HG03439 (cell line): ENCODE data around the gene PANK2.
"Not testable (repeated sequence)": the region's sequence is repeated elsewhere in the genome, so short reads cannot be mapped to it uniquely, and the experiment has no call there.

Experiments
- ATAC-seq: cut with Tn5 transposase; IDR thresholded peaks from one replicate; pipeline ENCODE4 v1.9.1; 2021; ENCODE audit warnings: mild to moderate bottlenecking, moderate library complexity; ENCODE audit not compliant: unreplicated experiment

The PANK2 gene

DNA sequence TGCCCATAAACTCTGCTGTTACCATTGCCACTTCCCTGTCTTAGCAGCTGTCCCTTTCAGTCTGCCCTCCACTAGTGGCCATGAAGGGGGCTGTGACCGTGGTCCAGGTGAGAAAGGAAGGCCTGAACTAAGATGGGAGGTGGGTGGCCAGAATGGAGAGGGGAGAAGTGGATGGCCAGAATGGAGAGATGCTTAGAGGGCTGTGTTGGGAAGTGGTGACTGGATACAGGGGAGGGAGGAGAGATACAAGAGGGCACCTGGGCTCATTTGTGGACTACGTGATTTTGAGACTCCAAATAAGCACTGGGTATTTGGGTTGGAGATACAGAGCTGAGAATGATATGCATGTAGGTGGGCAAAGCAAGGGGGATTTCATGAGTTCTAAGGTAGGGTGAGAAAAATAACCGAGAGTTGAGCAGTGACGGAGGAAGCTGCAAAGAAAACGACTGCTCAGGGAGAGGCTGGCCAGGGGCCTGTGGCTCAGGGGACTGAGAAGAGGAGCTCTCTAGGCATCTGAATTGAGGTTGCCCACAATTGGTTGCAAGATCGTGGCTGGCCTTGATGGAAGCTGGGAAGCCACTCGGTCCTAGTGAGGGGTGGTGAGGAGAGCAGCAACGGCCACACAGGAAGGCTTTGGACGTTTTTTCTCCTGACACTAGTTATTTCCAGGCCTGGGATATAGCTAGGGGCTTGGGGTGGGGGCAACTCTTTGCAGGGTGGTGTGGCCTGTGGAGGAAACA is 36.9 kb downstream of the PANK2 start:
- ATAC-seq = no peak

DNA sequence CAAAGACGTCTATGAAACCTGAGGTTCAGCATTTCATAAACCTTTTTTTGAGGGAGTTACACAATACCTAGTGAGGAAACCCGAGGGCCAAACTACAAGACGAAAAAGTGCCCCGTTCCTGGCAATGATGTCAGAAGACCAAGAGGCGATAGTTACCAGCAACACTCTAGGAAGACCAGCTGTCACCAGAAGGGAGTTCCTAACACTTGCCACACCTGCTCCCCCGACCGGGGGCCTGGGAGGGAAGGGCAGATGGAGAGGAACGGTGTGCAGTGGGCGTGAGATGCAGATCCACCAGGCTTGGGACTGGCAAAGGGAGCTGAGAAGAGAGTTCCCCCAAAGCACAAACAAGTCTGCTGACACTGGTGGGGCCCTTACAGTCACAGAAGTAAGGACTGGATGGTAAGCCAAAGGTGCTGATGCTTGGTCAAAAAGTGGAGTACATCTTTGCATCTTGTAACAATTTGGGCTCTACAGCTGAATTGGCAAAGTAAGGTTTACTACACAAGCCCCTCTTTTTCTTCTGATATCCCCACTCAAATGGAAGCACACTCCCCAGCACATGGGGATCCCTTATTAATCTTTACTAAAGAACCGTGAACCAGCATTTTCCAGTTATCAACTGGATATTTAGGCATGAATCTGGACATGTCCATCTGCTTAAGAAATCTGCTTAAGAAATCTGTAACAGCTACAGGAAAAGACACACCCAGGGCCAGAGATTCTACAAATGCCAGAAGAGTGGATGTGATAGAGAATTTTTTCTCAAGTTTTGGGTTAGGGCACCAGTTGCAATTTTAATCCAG is 38.5 kb downstream of the PANK2 start:
- no peak for ATAC-seq

DNA sequence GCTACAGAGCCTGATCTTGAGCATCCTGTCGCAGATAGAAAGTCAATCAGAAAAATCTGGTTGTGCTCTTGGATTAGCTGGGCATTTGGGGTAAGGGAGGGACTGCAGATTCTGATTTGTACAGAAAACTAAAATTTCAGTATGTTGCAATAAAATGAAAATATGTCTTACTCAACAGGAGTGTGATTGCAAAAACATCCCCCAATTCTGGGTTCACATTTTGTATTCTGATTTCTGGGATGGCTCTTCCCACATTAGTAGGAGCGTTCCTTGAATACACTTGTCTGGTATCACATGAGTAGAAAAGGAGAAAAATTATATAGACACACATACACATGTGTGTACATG is 40.5 kb downstream of the PANK2 start:
- ATAC-seq = no peak

DNA sequence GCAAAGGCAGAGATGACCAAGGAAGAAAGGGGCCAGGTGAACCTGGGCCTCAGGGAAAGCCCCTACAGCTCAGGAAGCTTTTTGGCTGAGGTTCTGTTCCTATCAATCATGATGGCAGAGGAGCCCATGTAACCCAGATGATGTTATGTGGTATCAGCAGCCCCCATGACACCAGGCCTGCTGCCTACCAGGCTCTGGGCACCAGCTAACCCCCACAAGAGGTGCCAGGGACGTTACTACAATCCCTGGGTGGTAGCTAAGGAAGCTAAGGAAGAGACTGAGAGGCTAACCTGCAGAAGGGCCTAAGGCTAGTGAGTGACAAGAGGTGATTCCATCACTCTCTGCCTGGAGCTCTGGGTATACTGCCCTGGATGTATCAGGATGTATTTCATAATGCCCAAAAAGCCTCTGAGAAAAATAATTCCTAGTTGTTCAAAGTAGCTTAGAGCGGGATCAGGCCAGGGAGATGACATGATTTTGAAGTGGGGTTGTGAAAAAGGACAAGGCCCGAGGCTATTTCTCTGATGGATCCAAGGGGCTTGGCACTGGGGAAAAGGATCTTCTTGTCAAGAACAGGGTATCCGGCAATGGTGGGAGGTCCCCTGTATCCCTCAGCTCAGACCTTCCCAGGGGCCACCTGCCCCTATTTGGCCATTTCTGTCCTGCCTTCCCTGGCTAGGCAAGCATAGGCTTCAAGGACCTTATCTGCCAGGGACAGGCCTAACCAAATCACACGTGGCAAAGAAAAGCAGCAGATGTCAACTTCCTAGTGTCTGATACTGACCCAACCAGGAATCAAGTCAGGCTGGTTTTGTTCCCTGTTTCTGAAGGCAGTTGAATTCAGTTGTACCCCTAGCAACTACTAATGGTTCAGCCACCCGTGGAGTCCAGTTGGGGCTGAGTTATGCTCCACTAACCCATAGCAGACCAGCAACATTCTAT is 41.3 kb downstream of the PANK2 start:
- ATAC-seq = no peak

DNA sequence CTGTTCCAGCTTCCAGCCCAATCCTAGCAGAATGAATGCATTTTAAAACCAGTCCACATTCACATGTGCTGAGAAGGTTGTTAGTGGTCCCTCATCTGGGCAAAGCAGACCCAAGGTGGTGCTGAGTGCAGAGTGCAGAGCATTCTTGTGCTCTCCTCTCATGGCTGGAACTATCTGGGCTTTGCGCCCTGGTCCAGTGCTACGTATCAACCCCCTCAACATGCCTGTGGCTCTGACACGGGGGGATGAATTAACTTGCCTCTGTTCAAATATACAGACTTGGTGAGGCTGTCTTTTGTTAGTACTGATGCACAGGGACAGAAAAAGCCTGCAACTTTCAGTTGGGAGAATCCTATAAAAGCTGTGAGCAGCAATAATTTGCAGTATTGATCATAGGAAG is 42.5 kb downstream of the PANK2 start:
- ATAC-seq = no peak

DNA sequence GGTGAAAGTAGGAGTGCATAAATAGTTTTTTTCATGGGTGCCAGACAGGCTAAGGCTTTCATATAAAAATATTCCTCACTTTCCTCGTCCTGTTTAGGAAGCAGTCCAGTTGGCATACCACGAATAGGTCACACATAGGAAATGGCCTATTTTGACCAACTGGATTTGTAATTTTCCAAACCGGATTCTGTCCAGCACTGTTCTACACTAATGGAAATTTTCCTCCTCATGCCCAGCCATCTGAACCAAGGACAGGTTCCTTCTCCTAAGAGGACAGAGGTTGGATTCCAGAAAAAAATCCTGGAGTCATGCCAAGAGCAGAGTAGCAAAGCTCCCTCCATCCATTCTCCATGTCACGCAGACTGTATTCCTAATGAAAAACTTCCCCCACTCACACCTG is 43.1 kb downstream of the PANK2 start:
- no peak for ATAC-seq

DNA sequence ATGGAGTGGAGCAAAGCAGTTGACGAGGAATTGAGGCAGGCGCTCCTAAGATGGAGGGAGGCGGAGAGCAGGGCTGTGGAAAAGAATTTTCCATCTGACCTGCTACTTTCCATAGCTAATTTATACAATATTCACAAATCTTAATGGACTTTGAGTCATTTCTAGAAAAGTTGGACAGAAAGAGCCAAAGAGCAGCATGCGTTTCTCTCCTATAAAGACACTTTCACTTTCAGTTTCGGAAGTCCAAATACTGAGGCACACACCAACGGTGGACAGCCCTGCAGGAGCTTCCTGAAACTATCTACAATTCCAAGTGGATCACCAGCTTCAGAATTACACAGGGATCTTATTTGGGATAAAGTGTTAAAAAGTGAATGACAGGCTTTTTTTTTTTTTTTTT is 43.5 kb downstream of the PANK2 start:
- ATAC-seq = no peak

DNA sequence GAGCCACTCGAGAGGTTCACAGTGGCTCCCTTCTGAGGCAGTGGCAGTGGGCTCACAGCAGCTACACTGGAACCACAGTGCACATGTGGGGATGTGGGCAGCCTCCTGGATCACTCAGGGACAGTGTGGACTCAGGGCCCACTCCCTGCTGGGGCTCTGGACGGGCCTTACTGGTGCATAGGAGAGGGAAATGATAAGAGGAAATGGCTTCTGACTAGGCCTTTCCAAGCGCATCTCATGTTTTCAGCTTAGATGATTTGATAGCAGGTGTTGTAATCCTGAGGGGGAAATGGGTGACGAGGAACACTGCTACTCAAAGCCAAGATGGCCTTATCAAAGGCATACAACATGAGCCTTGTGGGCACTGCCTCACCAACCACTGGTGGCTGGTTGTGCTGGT is 44.0 kb downstream of the PANK2 start:
- no peak for ATAC-seq

DNA sequence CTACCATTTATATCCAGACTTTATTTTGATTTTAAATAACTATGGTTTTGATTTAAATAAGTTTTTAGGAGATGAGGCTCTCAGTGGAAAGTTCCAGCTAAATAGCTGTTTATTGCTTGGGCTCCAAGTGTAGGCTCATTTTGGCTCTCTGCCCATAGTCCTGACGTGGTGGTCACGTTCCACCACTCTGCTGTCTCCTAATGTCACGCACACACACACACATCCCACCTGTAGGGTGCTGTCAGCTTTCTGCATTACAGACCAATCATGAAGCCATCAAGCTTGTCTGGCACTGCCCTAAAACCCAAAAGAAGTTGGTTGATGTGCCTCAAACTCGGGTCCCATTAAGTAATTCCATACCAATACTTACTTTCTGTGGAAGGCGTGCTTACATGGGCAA is 45.4 kb downstream of the PANK2 start:
- ATAC-seq = no peak

DNA sequence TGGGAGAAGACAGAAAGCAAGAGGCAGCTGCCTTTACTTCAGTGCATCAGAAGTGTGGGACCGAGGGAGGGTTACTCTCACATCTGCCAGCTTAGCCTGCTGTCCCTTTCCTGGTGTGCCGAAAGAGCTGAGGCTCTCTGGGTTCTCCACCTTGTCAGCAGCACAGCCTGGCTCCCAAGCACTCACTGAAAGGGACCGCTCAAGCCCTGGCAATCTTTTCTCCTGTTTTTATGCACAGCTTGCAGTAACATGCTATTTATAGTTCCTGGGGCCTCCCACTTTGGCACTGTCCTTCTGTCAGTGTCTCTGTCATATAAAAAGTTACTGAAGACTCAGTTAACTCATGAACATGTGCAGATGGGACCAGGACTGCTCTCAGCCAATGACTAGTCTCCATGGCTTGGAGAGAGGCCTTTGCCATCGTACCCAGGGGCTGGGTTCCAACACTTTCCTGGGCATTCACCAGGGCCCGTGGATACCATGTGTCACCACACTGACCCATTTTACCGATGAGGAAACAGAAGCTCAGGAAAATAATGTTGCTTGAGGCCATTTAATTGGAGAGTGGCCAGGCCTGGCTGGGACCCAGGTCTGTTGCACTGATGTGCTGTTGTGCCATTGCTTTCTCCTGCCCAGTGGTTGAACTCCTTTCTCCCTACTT is 46.2 kb downstream of the PANK2 start:
- ATAC-seq = no peak

DNA sequence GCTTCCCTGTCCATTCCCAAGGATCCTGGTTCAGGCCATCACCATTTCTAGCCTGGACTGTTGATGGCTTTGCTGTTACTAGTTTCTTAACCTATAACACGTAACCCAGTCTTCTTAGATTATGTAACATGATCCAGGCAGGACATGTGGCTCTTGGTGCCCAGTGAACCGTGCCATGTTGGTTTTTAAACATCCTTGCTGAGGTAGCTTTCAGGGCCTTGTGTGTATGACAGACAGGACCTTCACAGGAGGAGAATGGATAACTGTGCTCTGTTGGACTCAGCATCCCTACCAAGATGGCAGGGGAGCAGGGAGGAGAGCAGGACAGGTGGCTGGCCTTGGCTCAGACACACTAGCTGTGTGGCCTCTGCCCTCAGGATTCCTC is 46.8 kb downstream of the PANK2 start:
- ATAC-seq = no peak

DNA sequence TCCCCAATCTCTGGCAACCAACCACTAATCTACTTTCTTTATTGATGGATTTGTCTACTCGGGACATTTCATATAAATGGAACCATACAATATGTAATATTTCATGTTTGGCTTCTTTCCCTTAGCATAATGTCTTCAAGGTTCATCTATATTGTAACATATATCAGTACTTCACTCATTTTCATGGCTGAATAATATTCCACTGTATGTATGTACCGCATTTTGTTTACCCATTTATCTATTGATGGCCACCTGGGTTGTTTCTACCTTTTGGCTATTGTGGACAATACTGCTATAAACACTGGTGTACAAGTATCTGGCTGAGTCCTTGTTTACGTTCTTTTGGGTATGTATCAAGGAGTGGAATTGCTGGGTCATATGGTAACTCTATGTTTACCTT is 48.4 kb downstream of the PANK2 start:
- no peak for ATAC-seq

DNA sequence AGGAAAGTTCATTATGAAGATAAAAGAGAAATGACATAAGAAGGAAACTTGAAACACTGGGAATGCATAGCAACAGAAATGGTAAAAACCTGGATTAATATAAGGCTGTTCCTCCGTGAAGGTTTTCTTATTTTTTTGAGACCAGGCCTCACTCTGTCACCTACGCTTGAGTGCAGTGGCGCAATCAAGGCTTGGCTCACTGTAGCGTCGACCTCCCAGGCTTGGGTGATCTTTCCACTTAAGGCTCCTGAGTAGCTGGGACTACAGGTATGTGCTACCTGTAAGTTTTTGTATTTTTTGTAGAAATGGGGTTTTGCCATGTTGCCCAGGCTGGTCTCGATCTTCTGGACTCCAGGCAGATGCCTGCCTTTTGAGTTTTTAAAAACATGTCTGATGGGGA is 51.7 kb downstream of the PANK2 start:
- no peak for ATAC-seq

DNA sequence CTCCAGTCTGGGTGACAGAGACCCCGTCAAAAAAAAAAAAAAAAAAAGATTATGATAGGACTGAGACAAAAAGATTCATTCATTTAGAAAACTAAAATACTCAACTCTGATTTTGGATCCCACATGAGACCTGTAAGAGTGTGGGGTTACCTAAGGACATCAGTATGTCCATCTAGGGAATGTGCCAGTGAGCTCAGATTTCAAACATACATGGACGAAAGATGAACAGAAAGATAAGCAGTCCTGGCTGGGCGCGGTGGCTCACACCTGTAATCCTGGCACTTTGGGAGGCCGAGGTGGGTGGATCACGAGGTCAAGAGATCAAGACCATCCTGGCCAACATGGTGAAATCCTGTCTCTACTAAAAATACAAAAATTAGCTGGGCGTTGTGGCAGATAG is 57.5 kb downstream of the PANK2 start:
- not testable (repeated sequence) for ATAC-seq

DNA sequence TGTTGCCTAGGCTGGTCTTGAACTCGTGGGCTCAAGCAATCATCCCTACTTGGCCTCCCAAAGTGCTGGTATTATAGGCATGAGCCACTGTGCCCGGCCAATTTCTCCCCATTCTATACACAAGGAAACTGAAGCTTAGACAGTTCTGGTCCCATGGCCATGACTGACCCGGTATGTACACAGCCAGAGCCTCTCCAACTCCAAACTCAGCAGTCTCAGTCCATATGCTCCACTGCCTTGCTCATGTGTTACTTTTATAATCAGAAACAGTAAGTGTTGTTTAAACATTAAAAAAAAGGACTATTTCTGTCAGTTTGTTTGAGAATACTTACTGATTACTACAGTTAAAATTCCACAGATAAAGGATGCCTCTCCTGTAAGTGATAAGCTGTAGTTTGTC is 75.5 kb downstream of the PANK2 start:
- no peak for ATAC-seq

DNA sequence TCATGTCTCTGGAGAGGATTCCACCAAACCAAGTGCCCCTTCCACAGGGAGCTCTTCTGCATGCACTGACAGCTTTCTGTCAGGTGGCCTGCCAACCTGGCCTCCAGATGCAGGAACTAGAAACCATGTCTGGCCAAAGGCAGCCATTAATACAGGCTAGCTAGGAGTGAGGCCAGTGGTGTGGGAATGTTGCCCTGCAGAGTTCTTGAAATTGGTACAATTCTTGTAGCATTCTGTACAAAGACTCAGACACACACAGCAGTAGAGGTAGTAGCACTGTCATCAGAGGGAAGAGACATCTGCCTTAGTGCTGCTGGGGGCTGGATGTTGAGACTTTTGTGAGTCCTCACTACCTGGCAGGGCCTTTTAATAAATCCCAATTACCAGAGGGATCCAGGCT is 77.4 kb downstream of the PANK2 start:
- ATAC-seq = no peak

DNA sequence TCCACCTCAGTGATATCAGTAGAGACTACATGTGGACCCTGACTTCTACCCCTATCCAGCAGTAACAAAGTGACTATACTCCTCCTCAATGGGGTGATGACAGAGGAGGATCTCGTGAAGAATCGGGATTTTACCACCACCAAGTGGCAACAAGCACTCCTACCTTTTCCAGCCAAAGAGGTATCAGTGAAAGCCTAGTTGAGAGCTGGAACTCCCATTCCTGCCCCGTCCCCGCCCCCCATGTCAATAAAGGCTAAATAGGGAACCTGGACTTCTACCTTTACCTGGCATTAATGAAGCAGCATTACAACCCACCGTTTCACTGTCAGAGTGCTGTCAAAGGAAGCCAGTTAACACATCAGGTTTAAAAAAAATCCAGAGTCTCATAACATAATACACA is 80.8 kb downstream of the PANK2 start:
- no peak for ATAC-seq

DNA sequence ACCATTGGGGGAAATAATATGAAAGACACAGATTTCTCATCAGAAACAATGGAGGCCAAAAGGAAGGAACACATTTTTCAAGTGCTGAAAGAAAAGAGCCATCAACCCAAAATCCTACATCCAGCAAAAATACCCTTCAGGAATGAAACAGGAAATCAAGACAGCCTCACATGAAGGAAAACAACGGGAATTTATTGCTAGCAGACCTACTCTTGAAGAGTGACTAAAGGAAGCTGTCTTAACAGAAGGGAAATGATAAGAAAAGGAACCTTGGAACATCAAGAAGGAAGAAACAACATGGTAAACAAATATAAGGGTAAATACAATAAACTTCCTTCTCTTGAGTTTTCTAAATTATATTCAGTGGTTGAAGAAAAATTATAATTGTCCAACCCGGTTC is 82.0 kb downstream of the PANK2 start:
- no peak for ATAC-seq

DNA sequence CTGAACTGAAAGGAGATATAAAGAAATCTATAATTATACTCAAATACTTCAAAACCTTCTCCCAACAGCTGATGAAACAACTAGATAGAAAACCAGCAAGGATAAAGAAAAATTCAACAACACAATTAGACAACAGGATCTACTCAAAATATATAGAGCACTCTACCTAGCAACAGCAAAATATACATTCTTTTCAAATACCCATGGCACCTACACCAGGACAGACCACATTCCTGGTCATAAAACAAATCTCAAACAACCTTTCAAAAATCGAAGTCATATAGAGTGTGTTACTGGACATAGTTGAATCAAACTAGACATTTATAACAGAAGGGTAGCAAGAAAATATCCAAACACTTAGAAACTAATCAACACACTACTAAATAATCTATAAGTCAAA is 83.0 kb downstream of the PANK2 start:
- no peak for ATAC-seq

DNA sequence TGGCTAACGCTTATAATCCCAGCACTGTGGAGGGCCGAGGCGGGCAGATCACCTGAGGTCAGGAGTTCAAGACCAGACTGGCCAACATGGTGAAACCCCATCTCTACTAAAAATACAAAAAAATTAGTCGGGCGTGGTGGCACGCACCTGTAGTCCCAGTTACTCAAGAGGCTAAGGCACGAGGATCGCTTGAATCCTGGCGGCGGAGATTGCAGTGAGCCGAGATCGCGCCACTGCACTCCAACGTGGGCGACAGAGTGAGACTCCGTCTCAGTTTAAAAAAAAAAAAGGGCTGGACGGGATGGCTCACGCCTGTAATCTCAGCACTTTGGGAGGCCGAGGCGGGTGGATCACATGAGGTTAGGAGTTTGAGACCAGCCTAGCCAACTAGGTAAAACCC is 83.4 kb downstream of the PANK2 start:
- ATAC-seq = not testable (repeated sequence)

DNA sequence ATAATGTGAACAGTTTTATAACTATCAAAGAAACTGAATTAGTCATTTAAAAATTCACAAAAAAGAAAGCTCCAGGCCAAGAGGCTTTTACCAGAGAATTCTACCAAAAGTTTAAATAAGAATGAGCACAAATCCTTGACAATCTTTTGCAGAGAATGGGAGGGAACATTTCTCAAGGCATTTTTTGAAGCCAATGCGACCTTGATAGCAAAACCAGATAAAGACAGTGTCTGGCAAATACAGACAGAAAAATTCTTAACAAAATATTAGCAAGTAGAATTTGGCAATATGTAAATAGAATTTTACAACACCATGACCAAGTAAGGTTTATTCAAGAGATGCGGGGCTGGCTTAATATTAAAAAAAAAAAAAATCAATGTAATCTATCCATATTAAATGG is 84.5 kb downstream of the PANK2 start:
- no peak for ATAC-seq
